Hematopoietic multipotent progenitor cell treated with erythropoietin and hydrocortisone succinate and interleukin-3 and kit ligand, for 4 days (in vitro differentiated cells): Measurements from ENCODE around the gene FLNC.
A peak's percentile ranks its signal among the peaks of the same experiment; 100 is the strongest.

Experiments
- DNase-seq: peaks from one replicate; pipeline ENCODE4 v3.0.0-alpha.2; 2015

Gene FLNC

GRCh38 chr7:128893251-128894100 lies 63.3 kb downstream of the FLNC start:
- no peak for DNase-seq

DNA sequence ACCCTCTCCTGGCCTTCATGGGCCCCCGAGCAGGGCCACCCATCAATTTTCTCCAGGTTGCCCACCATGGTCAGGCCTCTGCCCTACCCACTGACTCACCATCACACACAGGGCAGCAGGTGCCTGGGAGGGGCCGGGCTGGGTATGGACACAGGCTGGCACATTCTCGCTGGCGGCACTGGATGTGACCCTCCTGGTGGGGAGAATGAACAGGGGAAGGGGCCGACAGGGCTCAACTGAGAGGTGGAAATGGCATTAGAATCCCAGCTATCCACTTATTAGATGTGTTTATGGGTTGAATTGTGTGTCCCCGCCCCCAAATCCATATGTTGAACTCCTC lies 63.9 kb downstream of the FLNC start:
- no peak for DNase-seq

- DNase-seq, result no peak
Measured at GRCh38 chr7:128895320-128895719, 65.1 kb downstream of the FLNC start.

DNA sequence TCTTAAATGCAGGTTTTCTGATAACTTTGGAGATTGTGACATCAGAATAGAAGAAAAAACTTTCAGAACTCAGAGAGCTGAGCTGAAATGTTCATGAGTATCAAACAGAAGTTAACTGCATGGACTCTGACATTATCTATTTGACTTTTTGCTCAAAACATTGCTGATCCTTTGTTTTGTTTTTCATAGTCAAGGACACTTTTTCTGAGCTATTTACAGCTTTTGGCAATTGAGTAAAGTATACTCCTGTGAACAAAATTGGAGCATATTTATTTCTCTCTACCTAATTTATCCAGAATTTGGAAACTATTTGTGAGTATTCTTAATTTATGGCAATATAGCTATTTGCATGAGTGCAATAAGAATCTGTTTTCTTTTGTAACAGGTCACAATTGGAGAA lies 69.2 kb downstream of the FLNC start:
- DNase-seq, result no peak

GRCh38 chr7:128900237-128900636 lies 70.0 kb downstream of the FLNC start:
- no peak for DNase-seq

DNA sequence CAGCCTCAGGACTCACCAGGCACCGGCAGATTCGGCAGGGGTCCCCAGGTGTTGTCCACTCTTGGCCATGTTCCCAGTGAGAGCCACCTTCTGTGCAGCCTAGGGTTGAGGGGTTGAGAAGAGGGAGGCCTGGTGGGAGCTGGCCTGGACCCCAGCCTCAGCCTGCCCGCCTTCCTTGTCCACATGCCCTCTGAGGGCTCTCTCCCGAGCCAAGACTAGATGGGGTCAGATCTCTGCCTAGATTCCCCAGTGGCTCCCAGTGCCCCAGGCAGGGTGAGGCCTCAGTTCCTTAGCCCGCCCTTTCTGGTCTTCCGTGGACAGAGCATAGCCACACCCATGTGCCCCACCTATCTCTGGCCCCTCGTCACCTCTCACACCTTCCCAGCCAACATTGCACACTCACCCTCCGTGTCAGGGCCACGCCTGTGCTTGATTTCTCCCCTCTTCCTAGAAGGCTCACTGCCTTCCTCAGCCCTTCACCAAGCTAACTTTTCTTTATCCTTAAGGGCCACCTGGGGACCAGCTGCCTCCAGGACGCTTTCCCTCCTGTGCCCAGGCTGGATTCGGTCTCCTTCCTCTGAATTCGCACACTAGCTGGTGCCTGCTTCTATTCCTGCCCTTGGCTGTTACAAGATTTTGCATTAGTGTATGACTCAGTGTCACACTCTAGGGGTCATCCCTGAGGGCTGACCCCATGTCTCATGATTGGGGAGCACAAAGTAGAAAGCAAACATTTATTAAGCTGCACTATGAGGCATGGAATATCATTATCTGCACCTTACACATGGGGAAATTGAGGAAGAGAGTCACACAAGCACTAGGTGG lies 72.8 kb downstream of the FLNC start:
- no peak for DNase-seq

- no peak for DNase-seq
Measured at GRCh38 chr7:128903621-128904361, 73.6 kb downstream of the FLNC start.

- peak; percentile 86 for DNase-seq
Measured at GRCh38 chr7:128904381-128905197, 74.4 kb downstream of the FLNC start.

DNA sequence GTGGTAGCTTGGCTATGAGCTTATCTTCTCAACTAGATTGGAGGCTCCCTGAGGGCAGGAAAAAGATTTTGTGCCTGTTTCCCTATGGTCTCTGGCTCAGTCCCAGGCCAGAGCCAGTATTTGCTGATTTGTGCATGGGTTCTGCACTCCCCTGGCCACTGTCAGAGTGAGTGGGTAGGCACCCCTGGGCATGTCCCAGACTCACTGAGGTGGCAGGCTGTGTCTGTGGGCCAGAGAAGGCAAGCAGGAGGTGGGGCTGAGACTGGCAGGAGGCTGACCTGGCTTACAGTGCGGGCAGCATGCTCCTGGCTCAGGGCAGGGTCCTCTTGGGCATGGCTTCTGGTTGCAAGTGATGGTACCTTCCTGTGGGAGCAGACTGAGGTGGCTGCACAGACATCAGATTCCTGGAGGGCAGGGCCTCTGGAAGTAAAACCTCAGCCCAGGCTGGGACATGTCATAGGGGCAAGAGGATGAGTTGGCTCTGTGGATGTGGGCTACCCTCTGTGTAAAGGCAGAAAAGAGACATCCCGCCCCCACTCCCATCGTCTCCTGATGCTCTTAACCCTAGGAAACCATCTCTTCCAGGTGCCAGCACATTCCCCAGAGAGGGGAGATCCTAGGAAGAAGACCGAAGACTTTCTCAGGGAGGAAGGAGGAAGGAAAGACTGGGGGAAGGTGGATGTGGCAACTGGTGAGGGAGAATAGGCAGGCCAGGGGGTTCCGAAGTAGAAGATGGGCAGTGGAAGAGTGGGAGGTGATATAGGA lies 76.0 kb downstream of the FLNC start:
- DNase-seq, result no peak

GRCh38 chr7:128906766-128907559 lies 76.8 kb downstream of the FLNC start:
- no peak for DNase-seq
